Activated T-helper 1 cell treated with anti-CD3 and anti-CD28 coated beads, Interleukin-2, amount 50 U/mL, for 16 hours (primary cell): ENCODE measurements around the gene PTPN3.

ENCODE experiments used
- DNase-seq, 2 donors: peaks; one replicate each; pipeline ENCODE4 v3.0.0-alpha.2; 2020; ENCODE audit warnings: low read depth in 1 of 2, low spot score in 1 of 2

PTPN3 gene

DNA sequence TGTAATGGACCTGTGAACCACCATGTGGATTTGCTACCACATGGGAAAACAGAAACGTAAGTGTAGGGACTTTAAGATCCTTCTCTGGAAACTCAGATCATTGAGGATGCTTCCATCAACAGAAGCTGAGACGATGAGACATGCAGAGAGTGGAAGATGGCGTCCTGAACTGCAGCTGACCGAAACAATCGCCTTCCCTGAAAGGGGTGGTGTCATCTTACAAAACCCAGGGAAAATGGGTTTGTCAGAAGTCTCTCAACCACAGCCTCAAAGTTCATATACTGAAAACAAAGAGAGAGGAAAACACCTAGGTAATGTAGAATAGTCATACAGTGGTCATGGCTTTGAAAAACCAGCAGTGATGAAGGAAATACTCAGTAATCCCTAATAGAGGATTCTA, 6.6 kb upstream of the PTPN3 start:
- DNase-seq: no peak

DNA sequence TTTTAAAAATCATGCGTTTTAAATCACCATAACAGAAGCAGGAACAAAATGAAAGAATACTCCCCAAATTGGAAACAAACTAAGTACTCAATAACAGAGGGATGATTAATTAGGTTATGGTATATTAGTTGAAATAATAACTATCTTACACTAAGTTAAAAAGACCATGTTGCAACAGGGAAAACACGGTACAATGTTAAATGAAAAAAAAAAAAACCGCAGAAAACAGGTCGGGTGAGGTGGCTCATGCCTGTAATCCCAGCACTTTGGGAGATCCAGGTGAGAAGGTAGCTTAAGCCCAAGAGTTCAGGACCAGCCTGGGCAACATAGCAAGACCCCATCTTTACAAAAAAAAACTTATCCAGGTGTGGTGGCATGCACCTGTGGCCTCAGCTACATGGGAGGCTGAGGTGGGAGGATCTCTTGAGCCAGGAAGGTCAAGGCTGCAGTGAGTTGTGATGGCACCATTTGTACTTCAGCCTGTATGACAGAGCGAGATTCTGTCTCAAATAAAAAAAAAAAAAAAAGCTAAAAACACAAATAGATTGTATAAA, 2.4 kb upstream of the PTPN3 start:
- no peak for DNase-seq

DNA sequence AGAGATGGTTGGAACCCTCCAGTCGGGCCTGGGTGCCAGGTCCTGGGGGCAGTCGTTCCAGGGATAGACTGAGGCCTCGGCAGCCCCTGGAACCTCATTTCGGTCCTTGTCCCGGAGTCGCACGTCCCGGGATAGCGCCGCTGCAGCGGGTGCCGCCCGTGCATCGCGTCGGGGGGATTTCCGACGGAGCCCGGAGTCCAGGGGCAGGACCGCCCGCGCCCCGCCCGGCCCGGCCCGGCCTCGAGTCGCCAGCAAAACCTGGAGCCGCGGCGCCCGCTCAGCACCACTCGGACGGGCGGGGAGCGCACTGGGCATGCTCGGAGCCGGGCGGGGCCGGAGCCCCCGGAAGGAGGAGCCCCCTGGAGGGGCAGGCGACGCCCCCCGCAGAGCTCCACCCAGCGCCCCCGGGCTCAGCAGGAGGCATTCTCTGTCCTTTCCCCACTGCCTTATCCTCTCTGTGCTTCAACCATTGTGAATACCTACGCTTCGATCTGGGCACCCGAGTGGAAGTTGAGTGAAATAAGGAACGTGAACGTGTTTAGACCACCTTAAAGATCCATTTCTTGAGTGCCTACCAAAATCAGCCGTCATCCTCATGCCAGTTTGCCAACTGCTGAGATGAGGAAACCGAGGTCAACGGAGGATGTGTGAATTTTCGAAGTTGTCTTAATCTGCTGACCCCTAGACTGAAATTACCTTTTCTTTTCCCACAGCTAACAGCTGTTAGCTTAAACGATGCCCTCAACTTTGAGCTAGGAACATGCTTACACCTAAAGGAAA, 1.7 kb upstream of the PTPN3 start:
- no peak for DNase-seq

DNA sequence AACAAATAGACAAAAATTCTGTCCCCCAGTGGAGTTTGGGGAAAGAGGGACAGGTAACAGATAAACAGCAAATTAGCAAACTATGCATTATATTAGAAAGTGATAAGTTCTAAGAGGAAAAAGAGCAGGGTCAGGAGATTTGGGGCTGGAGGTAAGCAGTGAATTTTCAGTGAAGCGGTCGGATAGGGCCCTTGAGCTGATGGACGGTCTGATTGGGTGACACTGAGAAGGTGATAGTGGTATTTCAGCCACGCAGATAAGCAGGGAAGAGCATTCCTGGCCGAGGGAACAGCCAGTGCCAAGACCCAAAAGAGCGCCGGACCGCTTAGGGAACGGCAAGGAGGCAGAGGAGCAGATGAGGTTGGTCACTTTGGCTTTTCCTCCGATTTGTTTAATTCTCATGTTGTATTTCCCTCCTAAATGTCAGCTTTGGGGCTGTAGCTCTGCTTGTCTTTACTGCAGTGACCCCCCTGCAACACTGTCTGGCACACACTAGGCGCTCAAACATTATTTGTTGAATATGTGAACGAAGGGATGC, 1.1 kb upstream of the PTPN3 start:
- no peak for DNase-seq

DNA sequence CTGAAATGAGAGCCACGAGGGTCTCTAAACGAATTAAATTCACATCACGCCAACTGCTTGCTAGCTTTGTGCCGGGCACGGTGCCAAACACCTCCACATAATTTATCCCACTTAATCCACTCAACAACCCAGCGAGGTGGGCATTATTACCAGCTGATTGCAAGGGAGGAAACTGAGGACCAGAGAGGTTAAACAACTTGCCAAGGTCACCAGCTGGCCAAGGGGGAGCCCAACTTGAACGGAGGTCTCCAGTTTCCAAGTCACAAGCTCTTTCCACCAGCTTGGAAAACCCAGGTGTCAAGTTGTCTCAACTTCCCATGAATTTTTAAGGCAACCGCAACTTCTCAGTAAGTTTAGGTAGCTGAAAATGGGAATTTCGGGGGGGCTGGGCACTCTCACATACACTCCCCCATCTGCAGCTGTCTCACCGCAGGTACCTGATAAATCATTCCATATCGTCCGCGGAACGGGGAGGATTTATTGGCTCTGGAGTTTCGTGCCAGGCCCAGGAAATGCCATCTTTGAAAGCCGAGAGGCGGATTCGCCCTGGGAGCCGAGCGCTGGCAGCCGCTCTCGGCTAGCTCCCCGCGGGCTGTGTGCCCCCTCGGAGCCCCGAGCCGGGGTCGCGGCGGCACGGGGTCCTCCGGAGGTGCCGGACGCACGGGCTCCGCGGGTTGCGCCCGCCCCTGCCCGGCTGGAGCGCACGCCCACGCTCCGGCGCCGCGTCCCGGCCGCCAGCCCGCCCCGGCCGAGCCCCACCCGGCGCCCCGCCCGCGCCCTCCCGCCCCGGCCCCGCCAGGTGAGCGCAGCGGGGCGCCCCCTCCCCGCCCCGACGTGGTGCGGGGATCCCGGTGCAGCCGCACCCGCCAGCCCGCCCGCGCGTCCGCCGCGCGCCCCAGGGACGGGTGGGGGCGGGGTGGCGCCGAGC, 617 bp downstream of the PTPN3 start:
- DNase-seq: no peak

DNA sequence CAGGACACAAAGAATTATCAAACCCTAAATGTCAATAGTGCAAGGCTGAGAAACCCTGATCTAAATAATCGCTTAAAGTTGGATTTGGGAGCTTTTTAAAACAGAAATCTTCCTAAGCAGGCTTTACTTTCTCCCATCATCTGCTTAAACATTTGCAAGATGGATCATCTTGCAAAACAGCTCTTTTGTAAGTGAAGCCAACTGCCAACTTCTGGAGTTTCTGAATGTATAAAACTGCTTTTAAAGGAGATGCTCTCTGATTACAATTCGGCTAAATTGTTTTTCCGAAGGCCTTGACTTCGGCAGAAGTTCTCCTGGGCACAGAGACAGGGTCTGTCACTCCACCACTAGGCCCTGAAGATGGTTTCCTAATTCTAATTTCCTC, 1.3 kb downstream of the PTPN3 start:
- DNase-seq: no peak

DNA sequence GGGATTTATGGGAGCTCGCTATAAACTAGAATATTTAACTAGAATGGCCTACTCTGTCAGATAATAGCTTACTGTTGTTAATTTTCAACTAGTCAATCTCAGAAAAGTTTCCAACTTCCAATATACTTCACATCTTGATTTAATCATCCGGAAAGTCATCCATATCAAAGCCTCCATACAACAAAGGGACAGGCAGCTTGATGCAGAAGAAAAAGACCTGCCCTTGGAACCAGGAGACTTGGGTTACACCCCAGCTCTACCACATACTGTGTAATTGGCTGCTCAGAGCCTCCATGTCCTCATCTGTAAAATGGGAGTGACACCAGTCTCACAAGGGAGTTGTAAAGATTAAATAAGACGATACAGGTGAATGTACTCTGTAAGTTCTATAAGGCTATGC, 1.9 kb downstream of the PTPN3 start:
- no peak for DNase-seq

DNA sequence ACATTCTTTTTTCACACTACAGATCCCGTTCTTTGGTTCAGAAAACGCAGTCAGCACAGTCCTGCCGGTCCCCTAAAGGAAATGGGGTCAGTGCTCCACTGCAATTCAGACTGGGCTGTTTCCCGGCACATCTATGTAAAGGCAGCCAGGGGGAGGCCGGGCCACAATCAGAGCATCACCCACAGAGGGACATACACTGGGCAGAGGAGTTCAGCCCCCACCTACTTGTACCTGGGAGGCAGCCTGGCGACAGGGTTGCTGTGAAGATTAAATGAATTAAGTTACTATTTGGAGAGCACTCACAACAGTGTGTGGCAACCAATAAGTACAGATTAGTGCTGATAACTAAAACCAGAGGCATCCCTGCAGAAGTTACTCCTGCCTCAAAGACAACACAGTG, 4.5 kb downstream of the PTPN3 start:
- DNase-seq: no peak

DNA sequence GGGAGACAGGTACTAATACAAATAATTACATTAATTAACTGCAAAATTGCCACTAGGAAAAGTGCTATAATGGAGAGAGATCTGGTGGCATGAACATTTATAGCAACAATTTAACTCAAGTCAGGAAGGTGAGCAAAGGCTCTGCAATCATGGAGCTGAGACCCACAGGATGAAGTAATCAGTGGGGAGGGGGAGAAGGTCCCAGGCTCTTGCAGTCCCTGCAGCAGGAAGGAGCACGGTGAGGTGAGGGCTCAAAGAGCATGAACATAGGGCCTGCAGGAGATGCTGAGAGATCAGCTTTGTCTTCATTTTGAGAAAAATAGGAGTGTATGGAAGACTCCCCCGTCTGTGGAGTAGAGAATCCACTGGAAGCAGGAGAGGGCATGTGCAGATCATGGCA, 6.5 kb downstream of the PTPN3 start:
- DNase-seq: no peak

DNA sequence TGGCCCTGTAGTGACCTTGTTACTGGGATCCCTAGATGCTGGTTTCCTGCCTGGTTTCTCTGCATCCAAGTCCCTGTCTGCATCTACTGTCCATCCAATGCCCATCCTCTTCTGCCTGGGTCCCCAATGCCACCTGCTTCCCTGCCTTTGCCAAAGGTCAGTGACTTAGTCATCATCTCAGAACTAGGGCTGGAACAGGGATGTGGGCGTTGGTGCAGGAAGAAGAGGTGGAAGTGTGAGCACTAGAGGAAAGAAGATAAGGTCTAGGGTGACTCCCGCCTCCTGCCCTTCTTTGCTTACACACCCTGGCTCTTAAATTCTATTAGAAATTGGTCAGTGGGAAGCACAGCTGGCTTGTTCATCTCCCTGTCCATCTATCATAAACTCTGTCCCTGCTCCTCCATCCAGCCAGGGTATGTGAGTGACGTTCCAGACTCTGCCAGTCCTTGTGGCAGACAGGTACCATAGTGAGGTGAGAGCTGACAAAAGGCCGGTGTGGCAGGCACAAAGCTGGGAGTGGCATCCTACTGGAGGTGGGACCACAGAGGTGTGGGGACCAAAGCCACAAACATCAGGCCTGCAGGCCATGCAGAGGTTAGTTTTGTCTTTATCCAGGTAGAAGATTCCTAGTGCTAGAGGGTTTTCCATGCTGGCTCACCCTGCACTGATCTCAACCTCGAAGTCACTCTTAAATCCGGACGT, 9.2 kb downstream of the PTPN3 start:
- DNase-seq: no peak

DNA sequence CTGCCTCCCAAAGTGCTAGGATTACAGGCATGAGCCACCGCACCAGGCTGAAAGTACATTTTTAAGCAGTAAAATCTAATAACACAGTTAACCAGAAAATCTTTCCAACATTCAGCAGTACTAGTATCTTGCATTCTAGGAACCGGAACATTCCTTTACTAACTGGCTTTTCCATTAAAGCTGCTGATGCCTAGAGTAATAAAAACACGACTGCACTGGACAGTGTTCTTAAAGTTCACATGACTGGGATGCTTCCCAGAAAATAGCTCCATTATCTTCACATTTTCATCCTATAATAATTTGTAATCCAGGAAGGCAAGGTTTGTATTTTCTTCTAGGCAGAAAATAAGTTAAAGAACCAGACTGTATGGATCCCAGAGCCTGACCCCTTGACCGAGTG, 9.8 kb downstream of the PTPN3 start:
- no peak for DNase-seq

DNA sequence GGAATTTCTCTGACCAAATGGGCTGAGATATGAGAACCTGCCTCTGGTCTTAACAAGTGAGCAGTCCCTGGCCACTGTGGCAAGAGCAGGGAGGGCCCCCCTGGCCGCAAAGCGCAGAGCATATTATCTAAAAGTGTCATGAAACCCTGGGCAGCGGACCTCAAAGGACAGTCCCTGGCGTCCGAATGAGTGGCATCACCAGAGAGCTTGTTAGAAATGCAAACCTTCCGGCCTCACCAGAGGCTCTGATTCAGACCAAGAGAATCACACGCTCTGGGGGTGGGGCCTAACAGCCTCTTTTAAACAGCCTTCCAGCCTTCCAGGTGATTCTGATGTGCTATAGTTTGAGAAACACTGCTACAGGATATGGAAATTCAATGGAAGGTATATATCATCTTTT, 10.9 kb downstream of the PTPN3 start:
- DNase-seq: no peak

DNA sequence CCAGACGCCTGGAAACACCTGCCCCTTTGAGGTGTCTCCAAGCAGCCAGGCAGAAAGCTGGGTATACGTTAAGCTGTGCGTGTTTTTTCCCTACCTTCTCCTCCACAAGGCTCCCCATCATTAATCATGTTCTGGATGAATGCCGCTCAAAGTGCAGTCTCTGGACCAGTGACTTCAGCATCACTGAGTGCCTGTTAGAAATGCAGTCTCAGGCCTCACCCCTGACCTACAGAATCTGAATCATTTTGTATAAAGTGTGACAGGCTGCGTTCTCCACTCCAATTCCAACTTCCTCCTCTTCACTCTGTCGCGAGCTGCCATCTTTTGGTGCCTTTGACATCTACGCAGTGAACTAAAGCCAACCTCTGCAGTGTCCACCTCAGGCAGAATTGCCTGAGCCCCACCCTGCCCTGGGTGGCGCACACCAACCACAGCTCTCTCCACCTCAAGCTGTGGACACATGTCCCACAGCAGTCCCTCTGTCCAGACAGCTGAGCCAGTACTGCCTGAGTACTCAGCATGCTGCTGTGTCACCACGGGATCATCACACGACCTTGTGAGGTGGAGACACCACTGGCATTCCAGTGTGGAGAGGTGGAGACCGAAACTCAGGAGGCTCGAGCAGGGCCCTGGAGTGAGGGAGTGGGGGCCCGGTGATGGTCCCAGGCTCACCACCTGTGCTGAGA, 14.2 kb downstream of the PTPN3 start:
- DNase-seq: no peak

DNA sequence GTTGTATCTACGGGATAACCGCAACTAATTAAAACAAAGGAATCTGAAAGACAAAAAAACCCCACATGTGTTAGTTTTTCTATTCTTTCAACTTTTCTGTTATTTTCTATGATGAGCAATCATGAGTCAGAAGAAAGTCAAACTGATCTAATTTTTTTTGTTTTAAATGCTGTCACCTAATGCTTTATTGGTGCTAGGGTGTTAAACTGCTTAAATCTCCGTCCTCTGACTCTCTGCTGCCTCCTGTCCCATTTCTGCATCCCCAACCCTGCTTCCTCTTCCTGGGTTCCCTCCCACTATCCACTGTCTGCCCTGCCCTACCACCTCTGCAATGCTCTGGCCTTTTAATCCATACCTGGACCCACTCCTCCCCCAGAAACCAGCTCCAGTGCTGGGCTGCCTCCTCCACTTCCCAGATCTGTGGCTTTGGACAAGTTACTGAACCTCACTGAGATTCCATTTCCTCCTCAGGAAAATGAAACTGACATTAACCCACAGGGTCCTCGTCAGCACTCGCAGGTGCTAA, 15.7 kb downstream of the PTPN3 start:
- DNase-seq: no peak

DNA sequence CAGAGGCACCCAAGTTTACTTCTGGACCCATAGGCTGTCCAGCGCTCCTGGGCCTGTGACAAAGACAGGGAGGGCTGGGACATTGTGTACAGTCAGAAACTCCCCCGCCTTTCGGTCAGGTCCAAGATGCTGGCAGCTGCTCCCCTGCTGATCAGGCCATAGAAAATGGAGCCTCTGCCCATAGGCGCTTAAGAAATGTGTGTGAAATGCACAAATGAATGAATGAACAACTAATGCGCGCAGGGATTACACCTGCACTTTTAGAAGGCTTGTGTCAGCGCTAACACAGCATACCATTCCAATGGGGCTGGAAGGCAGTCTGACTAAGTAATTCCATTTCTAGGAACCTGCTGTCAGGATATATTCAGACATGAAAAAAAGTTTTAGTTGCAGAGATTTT, 16.3 kb downstream of the PTPN3 start:
- no peak for DNase-seq

DNA sequence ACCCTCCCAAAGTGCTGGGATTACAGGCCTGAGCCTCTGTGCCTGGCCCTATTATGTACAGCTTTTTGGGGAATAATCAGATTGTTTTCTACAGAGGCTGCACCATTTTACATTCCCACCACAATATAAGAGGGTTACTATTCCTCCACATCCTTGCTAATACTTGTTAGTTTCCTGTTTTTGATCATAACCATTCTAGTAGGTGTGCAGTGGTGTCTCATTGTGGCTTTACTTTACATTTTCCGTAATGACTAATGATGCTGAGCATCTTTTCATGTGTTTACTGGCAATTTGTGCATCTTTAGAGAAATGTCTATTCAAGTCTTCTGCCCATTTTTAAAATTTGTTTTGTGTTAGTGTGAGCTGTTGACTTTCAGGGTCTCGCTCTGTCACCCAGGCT, 18.3 kb downstream of the PTPN3 start:
- DNase-seq: no peak

DNA sequence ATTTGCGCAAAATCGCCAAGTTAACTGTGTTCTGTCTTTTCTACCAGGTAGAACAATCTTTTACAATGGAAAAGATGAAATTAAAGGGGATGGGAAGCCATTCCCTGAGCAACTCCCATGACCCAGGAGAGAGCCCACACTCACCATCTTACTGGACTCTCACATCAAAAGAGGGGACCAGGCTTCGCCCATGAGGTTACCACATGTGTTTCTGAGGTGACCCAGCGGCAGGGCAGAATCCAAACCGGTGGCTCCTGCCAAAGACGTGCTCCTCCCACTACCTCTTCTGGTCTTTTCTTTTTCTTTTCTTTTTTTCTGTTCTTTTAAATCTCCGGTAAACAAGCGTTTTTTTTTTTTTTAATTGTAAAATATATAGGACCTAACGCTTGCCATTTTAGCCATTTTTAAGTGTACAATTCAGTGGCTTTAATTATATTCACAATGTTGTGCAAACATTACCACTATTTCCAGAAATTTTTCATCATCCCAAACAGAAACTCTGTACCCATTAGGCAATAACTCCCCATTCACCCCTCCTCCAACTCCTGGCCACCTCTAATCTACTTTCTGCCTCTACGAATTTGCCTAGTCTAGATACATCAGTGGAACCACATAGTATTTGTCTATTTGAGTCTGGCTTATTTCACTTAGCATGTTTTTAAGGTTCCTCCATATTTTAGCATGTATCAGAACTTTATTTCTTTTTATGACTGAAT, 19.3 kb downstream of the PTPN3 start:
- no peak for DNase-seq

DNA sequence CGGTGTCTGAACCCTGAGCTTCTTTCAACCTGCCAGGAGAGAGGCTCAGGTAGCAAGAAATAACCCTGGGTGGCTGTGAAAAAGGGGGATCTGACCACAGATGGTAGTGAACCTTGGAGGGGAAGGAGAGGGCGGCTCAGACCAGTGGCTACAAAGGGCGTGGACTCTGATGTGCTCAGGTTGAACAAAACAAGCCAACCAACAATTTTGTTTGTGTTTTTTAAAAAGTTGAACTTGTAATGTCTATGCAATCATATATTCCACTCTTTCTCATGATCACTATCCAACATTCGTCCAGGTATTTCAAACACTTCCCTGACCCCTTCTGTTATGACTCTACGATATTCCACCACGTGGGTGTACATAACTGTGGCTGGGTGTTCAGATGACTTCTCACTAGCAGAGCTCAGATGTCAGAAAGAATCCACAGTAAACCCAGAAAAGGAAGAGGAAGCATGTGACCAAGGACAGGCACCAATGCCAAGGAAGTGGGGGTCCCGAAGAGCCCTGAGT, 20.0 kb downstream of the PTPN3 start:
- no peak for DNase-seq

DNA sequence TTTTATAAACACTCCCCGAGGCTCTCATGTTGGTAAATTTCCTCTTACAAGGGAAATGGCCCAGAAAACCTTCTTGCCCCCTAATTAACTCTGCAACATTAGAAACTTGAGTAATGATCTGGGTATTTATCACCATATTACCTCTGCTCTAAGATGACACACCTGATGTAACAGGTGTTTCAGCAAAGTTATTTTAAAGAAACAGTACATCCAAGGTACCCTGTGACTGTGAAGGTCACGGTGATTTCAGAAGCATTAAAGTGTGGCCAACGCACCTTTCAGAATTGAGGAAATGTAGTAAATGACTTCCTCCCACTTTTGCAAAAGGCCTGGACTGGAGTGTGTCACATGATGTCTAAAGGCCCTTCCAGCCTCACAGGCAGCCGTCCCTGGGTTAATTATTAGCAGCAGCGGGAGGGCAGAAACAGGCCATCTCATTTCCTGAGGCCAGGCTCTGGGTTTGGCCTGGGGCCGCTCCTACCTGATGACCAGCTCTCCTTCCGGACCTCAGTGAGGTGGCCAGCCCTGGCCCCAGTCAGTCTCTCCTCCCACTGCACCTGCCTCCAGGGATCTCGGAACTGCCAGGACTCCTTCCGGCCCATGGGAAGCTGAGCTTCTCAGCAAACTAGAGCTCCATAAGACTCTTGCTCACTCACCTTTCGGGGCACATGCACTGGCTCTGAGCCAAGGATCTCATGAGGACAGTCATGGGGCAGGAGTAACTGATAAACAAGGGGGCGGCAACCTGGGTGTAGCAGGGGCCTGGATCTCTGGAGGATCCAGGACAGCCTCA, 20.7 kb downstream of the PTPN3 start:
- DNase-seq: no peak
